GM18951 (cell line): ENCODE results near the gene QTRT2.

Experiments
- POLR2A ChIP-seq: IDR thresholded peaks from 4 replicates; pipeline ENCODE4 v1.6.1; 2011; ENCODE audit warnings: mild to moderate bottlenecking; ENCODE audit not compliant: insufficient read length, insufficient read depth; ENCODE audit errors: extremely low read depth
- in situ Hi-C: fragments of 300-500 bp; cut with MboI; formaldehyde crosslinking; loops from one replicate; pipeline ENCODE4 v1.12.0; 2022; ENCODE audit warnings: low sequenced_read_pairs, mixed read lengths, inconsistent platforms; ENCODE audit not compliant: unreplicated experiment

QTRT2 gene

DNA sequence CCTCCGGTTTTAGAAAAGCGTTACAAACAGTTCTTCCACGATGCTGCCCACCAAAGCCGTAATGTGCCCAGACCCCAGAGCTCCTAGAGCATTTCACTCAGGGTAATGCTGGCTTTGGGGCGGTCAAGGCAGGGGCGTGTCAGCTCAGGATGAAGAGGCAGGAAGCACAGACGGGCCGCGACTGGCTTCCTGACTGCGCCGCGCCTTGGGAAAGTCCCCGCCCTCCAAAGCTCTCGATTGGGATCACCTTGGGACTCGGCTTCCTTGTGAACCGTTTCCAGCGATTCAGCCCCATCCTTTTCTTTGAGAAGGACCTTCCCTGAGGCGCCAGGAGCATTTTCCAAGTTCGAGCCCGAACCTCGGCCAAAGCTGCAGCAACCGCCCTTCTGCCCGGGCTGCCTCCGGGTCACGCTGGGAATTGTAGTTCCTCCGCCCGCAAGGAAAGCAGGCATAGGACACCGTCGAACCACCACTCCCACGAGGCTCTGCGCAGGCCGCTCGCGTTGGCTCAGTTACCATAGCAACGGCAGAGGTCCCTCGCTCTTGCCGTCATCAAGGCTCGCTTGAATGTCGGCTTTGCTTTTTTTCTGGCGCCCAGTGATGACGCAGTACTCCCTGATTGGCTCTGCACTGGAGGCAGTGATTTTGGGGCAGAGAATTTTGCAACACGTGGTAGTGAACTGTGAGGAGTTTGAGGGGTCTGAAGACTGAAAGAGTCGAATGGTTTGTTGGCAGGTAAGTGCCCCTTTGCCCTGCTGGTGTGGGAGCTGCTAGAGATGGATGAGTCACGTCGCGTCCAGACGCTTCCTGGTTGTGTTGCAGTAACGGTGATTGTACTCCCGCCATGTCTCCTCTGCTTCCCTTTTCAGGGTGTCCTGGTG lies at the start of gene QTRT2, which contains the start of gene CCDC191:
Gene QTRT2 (plus strand): TSS at position 608 of the 881 bp plus-strand sequence. CDS start 8,521 bp downstream, outside the sequence.
Gene CCDC191 (minus strand): TSS at position 397 of the 881 bp plus-strand sequence. CDS start 60 bp downstream, at position 337.
- peak; percentile 48 for TF ChIP-seq POLR2A
- in situ Hi-C loops: no loop called here

DNA sequence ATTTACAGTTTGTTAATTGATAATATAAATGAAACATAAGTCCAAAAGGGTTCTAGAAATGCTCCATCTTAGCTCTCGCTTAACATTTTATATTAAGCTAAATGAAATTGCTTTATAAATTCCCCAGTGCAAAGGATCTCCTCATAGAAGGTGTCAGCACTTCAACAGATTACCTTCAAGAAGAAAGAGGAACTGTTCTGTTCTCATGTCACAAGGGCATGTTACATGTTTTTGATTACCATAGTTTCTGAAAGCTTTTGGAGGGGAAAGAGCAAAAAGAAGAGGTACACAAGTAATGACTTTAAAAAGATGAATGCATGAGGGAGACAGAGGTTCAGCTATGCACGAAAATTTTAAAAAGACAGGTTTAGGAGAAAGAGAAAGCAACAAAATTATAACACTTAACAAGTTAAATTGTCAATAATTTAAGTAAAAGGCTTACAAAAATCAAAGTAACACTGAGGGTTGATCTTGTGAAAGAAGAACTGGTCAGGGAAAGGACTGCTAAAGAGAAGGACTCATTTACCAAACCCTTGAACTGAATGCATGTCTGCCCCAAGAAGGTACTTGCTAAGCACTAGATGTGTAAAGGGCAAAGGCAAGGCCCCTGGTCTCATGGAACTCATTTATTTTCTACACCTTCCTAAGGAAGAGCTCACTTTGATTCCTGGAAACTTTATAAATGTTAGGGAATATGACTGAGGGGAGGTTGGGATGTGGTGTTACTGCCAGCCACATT lies 45.3 kb upstream of the QTRT2 start:
- no peak for TF ChIP-seq POLR2A
- in situ Hi-C loops: no loop called here

DNA sequence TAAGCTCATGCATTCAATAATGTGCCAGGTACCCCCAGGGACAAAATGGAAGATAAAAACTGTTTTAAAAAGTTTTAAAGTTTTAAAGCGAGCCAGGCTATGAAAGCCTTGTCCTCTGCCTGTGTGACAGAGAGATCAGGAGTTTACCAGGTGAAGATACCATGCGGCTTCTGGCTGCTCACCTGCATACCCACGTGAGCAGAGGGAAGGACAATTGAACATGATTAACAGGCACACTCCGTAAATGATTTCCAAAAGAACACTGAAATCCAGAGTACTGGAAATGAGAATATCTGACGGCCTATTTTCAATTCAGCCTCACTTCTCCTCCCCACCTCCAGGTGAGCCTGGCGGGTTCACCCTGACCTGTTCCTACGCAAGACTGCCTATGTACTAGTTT lies 42.3 kb upstream of the QTRT2 start:
- TF ChIP-seq POLR2A: no peak
- in situ Hi-C loops: no loop called here

DNA sequence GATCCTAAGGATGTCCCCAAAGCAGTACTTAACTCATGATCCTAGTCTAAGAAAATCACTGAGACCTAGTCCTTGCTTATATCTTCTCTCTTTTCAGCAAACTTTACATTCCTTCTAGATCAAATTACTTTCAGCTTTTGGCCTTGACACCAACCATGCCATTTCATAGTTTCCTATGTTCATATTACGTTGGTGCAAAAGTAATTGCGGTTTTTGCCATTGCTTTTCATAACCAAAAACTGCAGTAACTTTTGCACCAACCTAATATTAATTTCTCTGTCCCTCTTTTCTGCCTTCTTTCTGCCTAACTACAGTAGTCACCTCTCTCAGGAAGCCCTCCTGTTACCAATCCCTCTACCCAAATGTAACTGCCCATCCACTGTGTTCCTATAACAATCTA lies 37.1 kb upstream of the QTRT2 start:
- in situ Hi-C loops: no loop called here

DNA sequence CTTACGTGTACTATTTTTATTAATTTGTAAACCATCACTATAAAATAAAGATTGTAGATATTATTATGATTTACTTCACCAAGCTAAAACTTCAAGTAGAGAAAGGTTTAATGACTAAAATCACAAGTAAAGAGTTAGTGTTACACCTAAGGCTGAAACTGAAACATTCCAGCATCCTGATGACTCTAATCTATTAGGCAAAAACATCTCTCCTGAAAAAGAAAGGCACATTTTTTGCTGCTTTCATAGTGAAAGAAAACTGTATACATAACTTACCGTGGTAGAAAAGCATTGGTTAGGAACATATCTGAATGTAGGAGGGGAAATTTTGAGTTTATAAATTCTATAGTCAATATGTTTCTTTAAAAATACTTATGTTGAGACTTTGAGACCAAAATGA lies 35.6 kb upstream of the QTRT2 start:
- no peak for TF ChIP-seq POLR2A
- in situ Hi-C loops: no loop called here

More for the DNA sequence above, 37.1 kb upstream of the QTRT2 start:
- no peak for TF ChIP-seq POLR2A

DNA sequence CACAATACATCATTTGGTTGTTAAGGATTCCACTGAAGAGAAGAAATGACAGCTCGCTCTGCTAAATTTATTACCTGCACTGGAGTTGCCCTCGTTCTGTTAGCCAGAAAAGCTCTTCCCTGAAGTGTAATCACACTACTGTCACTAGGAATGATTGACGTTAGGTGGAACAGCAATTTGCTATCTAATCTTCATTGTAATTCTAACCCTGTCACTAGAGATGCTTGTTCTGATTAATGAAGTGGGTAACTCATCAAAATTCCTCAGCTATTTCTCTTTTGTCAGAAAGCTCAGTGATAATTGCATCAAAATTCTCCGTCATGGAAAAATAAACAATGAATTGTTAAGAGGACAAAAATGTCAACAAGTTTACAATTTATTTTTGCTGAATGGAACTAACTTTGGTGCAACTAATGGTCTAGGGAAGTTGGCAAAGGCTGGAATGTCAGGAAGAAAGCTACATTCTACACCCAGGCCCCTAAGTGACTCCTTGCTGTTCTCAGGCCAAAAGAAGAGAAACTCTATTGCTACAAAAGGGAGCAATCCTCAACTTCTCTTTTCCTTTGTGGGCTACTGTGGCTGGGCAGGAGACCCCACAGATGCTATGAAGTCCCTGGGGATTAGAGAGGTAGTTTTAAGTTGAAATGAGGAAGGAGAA lies 34.3 kb upstream of the QTRT2 start:
- in situ Hi-C loops: no loop called here
- no peak for TF ChIP-seq POLR2A

DNA sequence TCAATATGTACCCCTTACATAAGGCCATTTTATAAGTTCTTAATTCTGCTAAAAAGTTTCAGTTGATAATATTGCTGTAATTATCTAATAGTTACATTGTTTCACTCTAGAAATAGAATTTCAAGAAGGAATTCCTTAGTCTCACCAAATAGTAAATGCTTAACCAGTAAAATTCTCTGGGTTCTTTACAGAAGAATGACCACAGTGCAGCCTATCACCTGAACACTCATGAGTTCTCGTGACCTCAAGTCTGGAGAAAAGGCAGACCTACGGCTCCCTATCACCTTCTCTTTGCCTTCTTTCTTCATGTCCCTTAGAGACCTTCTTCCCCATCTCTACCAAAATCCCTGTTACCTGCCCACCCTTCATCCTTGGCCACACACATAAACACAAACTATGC lies 31.1 kb upstream of the QTRT2 start:
- TF ChIP-seq POLR2A: no peak

DNA sequence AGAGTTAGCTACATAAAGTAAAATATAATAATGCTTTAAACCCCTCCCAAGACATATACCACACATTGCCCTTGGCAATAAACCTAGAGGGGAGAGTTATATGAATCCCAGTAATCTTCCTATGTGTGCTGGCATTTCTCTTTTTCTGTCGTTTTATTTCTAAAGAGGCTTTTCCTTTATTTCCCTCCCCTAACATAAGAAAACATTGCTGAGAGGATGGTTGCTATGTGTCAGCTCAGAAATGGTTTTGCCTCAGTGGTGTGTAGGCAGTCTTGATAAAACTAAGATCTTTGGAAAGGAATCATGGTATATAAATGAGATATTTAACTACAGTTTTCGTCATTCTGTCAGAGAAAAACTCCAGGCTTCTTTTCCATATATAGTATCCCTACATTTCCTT lies 30.2 kb upstream of the QTRT2 start:
- in situ Hi-C loops: no loop called here
- TF ChIP-seq POLR2A: no peak

More for the DNA sequence above, 31.1 kb upstream of the QTRT2 start:
- in situ Hi-C loops: no loop called here

DNA sequence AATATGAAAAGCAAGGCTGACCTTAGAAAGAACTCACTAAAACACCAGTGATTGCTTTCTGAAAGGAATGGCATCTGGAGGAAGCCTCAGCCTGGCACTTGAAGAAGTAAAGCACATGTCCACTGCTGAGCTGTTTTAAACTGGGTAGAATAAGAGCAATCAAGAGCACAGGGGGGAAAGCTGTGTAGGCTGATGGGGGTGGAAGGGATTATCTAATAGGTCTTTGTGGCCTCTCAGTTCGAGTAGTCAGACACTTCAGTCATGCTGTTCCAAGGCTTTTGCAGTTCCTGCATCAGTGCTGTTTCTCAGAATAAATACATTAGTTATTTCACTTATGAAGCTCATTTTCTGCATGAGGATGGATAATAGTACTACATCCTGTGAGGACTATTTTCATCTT lies 22.8 kb upstream of the QTRT2 start:
- in situ Hi-C loops: no loop called here
- TF ChIP-seq POLR2A: no peak

DNA sequence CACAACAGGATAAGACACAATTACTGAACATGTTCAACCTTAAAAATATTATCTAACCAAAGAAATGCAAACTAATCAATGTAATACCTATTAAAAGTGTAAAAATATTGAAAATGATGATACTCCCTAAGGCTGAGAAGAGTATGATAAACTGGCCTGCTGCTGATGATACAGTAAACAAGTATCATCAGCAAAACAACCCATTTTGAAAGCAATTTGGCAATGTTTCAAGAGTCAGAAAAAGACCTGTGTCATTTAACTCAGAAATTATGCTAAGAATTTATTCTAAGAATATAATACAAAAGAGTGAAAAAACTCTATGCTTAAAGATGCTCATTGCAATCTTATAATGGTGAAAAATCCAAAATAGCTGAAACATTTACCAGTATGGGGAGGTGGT lies 22.3 kb upstream of the QTRT2 start:
- in situ Hi-C loops: no loop called here
- TF ChIP-seq POLR2A: no peak

DNA sequence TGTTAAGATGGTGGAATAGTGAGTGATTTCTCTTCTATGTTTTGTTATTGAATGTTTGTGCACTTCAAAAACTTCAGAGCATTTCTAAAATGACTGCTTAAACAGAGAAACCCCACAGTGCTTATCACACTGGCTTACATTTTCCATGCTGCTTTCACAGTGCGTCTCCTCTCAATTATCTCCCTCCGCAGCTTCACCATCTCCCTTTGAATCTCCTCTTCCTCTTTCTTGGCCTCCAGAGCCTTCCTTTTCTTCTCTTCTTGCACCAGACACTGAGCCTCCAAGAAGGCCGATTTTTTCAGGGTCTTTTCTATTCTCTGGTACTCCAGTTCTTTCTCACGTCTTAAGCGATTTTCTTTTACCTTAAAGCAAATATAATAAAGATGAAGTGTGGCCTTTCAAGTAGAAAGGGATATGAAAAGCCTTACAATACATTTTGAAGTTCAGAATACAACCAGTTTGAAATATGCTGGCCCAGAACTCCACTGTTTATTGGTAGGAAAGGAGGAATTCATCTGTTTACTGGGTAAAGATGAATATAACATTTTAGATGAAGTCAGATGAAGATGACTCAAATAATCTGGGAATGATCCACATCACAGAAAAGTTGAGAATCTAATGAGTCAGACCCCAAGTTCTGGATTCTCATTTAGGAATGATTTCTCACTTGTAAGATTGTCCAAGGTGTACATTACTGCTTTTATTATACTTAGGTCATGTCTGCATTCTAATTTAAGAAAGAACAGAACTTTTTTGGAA lies 21.6 kb upstream of the QTRT2 start:
- TF ChIP-seq POLR2A: no peak
- in situ Hi-C loops: no loop called here

DNA sequence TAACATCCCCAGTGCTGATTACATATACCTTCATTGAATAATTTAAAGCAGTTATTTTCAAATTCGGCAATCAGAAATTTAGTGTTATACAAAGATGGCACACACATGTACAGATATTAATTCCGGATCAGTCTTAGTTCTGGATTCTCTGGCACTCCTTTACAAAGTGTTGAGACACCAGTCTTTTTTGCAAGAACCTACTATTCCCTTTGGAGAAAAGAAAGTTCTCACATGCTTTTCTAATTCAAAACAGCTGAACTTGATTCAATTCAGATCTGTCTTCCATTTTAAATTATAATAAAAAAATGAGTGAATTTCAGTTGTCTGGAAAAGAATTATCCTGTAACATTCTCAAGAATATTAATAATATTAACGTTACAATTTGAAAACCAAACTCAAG lies 20.6 kb upstream of the QTRT2 start:
- TF ChIP-seq POLR2A: no peak
- in situ Hi-C loops: no loop called here
